ENCODE data around the gene ARHGEF37.

DNA sequence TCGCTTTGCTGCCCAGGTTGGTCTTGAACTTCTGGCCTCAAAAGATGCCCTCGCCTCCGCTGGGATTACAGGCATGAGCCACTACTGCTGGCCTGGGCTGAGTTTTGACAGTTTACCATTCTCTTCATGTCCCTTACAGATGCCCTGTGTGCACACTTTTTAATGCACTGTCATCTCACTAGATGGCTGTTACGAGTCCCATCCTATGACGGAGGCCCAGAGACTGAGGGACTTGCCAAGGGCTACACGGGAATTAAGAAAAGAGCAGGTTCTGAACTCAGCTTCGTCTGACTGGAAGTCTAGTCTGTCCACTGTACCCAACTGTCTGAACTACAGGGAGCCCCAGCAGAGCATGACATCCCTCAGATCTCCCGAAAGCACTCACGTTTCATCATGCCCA, 63.9 kb downstream of the ARHGEF37 start:
- TF ChIP-seq, protein P1, sequence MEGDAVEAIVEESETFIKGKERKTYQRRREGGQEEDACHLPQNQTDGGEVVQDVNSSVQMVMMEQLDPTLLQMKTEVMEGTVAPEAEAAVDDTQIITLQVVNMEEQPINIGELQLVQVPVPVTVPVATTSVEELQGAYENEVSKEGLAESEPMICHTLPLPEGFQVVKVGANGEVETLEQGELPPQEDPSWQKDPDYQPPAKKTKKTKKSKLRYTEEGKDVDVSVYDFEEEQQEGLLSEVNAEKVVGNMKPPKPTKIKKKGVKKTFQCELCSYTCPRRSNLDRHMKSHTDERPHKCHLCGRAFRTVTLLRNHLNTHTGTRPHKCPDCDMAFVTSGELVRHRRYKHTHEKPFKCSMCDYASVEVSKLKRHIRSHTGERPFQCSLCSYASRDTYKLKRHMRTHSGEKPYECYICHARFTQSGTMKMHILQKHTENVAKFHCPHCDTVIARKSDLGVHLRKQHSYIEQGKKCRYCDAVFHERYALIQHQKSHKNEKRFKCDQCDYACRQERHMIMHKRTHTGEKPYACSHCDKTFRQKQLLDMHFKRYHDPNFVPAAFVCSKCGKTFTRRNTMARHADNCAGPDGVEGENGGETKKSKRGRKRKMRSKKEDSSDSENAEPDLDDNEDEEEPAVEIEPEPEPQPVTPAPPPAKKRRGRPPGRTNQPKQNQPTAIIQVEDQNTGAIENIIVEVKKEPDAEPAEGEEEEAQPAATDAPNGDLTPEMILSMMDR (conservative IDR thresholded peaks at IDR 0.05; ENCODE audit: low read depth, low read length): no peak
- TF ChIP-seq EZH2 (IDR thresholded peaks at IDR 0.05; ENCODE audit: borderline replicate concordance, low read depth, low read length, poor library complexity, severe bottlenecking): no peak

All from A673 (cell line).